GM12891 (cell line): Measurements from ENCODE around the gene POGLUT3.

Source experiments
- POLR2A ChIP-seq: IDR thresholded peaks from 2 replicates; pipeline ENCODE4 v1.6.1; 2011; ENCODE audit warnings: low read depth, low read length, control low read depth
- POLR2AphosphoS5 ChIP-seq: IDR thresholded peaks from 2 replicates; pipeline ENCODE4 v1.6.1; 2011; ENCODE audit warnings: low read depth, low read length, control low read depth
- SPI1 ChIP-seq: IDR thresholded peaks from 2 replicates; pipeline ENCODE4 v1.6.1; 2011; ENCODE audit warnings: low read depth, low read length, control low read depth
- TAF1 ChIP-seq: IDR thresholded peaks from 2 replicates; pipeline ENCODE4 v1.6.1; 2011; ENCODE audit warnings: low read depth, low read length, control low read depth

DNA sequence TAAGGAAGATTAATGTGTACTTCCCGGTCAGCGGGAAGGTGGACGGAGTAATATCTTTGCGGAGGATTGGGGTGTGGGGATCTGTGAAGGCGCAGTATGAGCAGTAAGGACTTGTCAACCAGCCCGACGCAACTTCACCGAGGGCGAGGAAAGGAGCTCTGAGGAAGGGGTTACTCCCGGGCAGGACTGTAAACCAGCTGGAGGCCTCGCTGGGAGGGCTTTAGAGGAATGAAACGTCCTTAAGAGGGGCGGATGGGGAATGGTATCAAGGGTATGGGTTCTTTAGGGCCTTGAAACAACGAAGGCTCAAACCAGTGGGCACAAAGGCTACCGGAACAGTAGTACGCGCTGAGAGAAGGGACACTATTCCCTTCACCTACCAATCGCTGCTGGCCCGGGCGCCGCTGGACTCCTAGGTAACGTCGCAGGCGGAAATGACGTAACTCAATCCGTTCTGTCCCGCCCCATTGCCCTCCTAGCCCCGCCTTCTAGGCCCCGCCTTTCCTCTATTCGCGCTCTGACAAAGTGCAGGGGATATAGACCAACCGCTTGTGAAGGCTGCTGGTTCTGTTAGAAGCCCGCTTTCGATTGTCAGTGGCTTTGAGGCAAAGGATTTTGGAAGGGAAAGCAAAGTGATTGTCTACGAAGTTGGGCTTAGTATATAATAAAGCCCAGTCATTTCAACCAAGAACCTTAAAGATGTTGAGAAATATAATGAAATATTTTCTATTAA lies 30.9 kb downstream of the POGLUT3 start, which contains the start of gene C11orf65:
- TF ChIP-seq POLR2AphosphoS5 (peak; percentile 97), POLR2A (peak; percentile 98), TAF1 (peak; percentile 85), SPI1 (0 out of 2 replicates have a peak, but pooled peaks have one; percentile 11)
